Gastrocnemius medialis (tissue), 4 donors: Measurements from ENCODE around the gene TAF11L14. TPM values are rescaled to one million over a fixed set of nuclear protein-coding genes. Genes with fewer than 3 reads are reported as not detected.

ENCODE experiments used
- ATAC-seq, 2 donors: fragments of 150-250 bp; one replicate each; pipeline ENCODE4 v1.9.1; 2016
- DNase-seq, 2 donors: peaks; one replicate each; pipeline ENCODE4 v3.0.0-alpha.2; 2019
- H3K27ac ChIP-seq, 4 donors: fragments of 200-600 bp; sonication (generic); 1 replicate in 1 of 4; 2 replicates in 3 of 4; pipeline ENCODE4 v1.5.1; 2016 to 2018; ENCODE audit warnings: mild to moderate bottlenecking in 2 of 4, moderate library complexity in 1 of 4
- H3K27me3 ChIP-seq, 3 donors: fragments of 200-600 bp; sonication (generic) in 2 of 3; 1 replicate in 1 of 3; 2 replicates in 2 of 3; pipeline versions ENCODE4 v1.5.1 to v1.6.0; 2016 to 2019; ENCODE audit warnings: mild to moderate bottlenecking in 1 of 3, moderate library complexity in 1 of 3
- H3K36me3 ChIP-seq, 2 donors: fragments of 200-600 bp; sonication (generic) in 1 of 2; one replicate each; pipeline ENCODE4 v1.5.1; 2017 to 2018
- H3K4me1 ChIP-seq, 2 donors: fragments of 200-600 bp; sonication (generic) in 1 of 2; one replicate each; pipeline ENCODE4 v1.5.1; 2016 to 2017; ENCODE audit warnings: mild to moderate bottlenecking in 2 of 2
- H3K4me3 ChIP-seq, 4 donors: fragments of 200-600 bp; sonication (generic) in 3 of 4; 1 replicate in 1 of 4; 2 replicates in 3 of 4; pipeline ENCODE4 v1.5.1; 2016 to 2019; ENCODE audit warnings: mild to moderate bottlenecking in 2 of 4
- H3K9me3 ChIP-seq, 3 donors: fragments of 200-600 bp; sonication (generic) in 2 of 3; 1 replicate in 1 of 3; 2 replicates in 2 of 3; pipeline ENCODE4 v1.5.1; 2016 to 2019
- POLR2A ChIP-seq, 2 donors: fragments of 450-650 bp; IDR thresholded peaks; one replicate each; pipeline ENCODE4 v1.6.1; 2017; ENCODE audit warnings: antibody characterized with exemption in 2 of 2, mild to moderate bottlenecking in 2 of 2, moderate library complexity in 2 of 2
- in situ Hi-C, 4 donors: fragments of 200-750 bp; cut with MboI; loops; one replicate each; pipeline versions ENCODE4 v1.15.0 to v1.8.0; 2017; ENCODE audit warnings: low sequenced_read_pairs in 4 of 4
- intact Hi-C: fragments of 100-400 bp; cut with DNase I; formaldehyde crosslinking; loops from one replicate; pipeline ENCODE4 v1.15.1; 2023; ENCODE audit warnings: low total_unique reads
- total RNA-seq, 4 donors: library from RNA; depleted of rRNA; stranded (reverse); fragments of >200 nt; gene quantifications; one replicate each; pipeline versions ENCODE4 v1.1.0 to v1.2.3, GENCODE V29; 2016
- TF ChIP-seq, protein P1 (sequence below), 5 experiments: fragments of 450-650 bp in 3 of 5; fragments of 200-600 bp in 2 of 5; sonication (generic) in 2 of 5; IDR thresholded peaks in 4 of 5; conservative IDR thresholded peaks in 1 of 5; 1 replicate in 4 of 5; 2 replicates in 1 of 5; pipeline ENCODE4 v1.5.1; 2016 to 2019; ENCODE audit warnings: antibody characterized with exemption in 5 of 5, mild to moderate bottlenecking in 3 of 5, moderate library complexity in 3 of 5

TAF11L14 gene
- total RNA-seq, 4 donors from 2014 or later = not detected

DNA sequence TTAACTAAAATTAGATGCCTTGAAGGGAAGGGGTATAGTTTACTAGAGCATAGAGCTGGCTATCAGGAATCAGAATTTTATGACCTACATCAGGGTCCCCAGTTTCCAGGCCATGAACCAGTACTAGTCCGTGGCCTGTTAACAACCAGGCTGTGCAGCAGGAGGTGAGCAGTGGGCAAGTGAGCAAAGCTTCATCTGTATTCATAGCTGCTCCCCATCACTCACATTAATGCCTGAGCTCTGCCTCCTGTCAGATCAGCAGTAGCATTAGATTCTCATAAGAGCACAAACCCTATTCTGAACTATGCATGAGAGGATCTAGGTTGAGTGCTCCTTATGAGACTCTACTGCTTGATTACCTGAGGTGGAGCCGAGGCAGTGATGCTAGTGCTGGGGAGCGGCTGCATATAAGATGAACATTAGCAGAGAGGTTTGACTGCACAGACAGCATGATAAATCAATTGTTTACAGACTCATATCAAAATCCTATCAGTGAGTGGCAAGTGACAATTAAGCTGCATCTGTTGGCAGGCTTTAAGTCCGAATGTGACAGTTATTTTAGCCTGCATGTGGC is 44.6 kb downstream of the TAF11L14 start:
- Histone ChIP-seq H3K4me1 (no peaks in the 10 kb centered on the region), H3K9me3 (no peaks in the 10 kb centered on the region), H3K4me3 (no peak overlapping the region), H3K27me3 (no peaks in the 10 kb centered on the region), H3K36me3 (no peaks in the 10 kb centered on the region), H3K27ac (no peak overlapping the region)
- in situ Hi-C loops = no loop called here
- ATAC-seq (no peak), DNase-seq (no peak)
- no peak for TF ChIP-seq POLR2A (IDR thresholded peaks at IDR 0.05)
- TF ChIP-seq, protein P1, sequence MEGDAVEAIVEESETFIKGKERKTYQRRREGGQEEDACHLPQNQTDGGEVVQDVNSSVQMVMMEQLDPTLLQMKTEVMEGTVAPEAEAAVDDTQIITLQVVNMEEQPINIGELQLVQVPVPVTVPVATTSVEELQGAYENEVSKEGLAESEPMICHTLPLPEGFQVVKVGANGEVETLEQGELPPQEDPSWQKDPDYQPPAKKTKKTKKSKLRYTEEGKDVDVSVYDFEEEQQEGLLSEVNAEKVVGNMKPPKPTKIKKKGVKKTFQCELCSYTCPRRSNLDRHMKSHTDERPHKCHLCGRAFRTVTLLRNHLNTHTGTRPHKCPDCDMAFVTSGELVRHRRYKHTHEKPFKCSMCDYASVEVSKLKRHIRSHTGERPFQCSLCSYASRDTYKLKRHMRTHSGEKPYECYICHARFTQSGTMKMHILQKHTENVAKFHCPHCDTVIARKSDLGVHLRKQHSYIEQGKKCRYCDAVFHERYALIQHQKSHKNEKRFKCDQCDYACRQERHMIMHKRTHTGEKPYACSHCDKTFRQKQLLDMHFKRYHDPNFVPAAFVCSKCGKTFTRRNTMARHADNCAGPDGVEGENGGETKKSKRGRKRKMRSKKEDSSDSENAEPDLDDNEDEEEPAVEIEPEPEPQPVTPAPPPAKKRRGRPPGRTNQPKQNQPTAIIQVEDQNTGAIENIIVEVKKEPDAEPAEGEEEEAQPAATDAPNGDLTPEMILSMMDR (IDR thresholded peaks at IDR 0.05 in 4 of 5, conservative IDR thresholded peaks at IDR 0.05 in 1 of 5) = no peak
- intact Hi-C loops = no loop called here

DNA sequence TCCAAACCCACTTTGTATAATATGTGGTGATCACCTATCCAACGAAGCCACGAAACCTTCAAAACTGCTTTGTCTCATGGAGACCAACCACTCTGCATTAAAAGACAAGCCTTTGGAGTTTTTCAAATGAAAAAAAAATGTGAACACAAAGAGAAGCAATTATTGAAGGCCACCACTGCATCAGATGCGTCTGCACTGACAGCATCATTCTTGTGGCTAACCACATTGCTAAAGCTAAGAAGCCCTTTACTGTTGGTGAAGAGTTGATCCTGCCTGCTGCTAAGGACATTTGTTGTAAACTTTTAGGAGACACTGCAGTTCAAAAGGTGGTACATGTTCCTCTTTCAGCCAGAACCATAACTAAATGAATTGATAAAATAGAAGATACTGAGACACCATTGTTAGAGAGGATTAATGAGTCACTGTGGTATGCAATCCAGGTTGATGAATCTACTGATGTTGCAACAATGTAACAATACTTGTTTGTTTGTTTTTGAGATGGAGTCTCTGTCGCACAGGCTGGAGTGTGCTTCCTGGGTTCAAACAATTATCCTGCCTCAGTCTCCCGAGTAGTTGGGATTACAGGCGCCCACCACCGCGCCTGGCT is 45.4 kb downstream of the TAF11L14 start:
- no peak for TF ChIP-seq POLR2A (IDR thresholded peaks at IDR 0.05)
- TF ChIP-seq, protein P1 (IDR thresholded peaks at IDR 0.05 in 4 of 5, conservative IDR thresholded peaks at IDR 0.05 in 1 of 5) = no peak
- Histone ChIP-seq H3K4me3 (no peak overlapping the region), H3K27me3 (no peaks in the 10 kb centered on the region), H3K9me3 (no peaks in the 10 kb centered on the region), H3K36me3 (no peaks in the 10 kb centered on the region), H3K4me1 (no peaks in the 10 kb centered on the region), H3K27ac (no peak overlapping the region)
- in situ Hi-C loops = no loop called here
- intact Hi-C loops = no loop called here
- DNase-seq (no peak), ATAC-seq (no peak)

DNA sequence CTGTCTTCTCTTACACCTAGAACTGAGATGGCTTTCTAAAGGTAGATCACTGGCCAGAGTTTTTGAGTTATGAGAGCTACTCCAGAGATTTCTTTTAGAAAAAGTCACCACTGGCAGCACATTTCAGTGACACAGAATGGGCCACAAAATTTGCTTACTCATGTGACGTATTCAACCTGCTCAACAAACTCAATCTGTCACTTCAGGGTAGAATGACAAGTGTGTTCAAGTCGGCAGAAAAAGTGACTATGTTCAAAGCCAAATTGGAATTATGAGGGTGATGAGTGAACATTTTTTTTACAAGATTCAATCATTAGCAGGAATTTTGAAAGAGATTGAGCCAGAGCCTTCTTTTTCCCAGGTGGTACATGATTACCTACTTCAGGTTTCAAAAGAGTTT is 46.5 kb downstream of the TAF11L14 start:
- Histone ChIP-seq H3K4me3 (no peak overlapping the region), H3K4me1 (no peaks in the 10 kb centered on the region), H3K27me3 (no peaks in the 10 kb centered on the region), H3K36me3 (no peaks in the 10 kb centered on the region), H3K27ac (no peak overlapping the region), H3K9me3 (no peaks in the 10 kb centered on the region)
- TF ChIP-seq, protein P1 (IDR thresholded peaks at IDR 0.05 in 4 of 5, conservative IDR thresholded peaks at IDR 0.05 in 1 of 5) = no peak
- TF ChIP-seq POLR2A (IDR thresholded peaks at IDR 0.05) = no peak
- intact Hi-C loops (no loop called here), in situ Hi-C loops (no loop called here)
- DNase-seq (no peak), ATAC-seq (no peak)

Other genes with a start within 250 kb of the TAF11L14 start
- not detected for gene TAF11L2, start 136.2 kb upstream of the TAF11L14 start, total RNA-seq
- gene TAF11L3, start 116.1 kb upstream of the TAF11L14 start, total RNA-seq = not detected
- not detected for gene TAF11L4, start 112.7 kb upstream of the TAF11L14 start, total RNA-seq
- gene TAF11L5, start 109.2 kb upstream of the TAF11L14 start, total RNA-seq = not detected
- not detected for gene TAF11L6, start 105.8 kb upstream of the TAF11L14 start, total RNA-seq
- gene TAF11L7, start 48.7 kb upstream of the TAF11L14 start, total RNA-seq = not detected
- not detected for gene TAF11L8, start 43.5 kb upstream of the TAF11L14 start, total RNA-seq
- not detected for gene TAF11L9, start 40.1 kb upstream of the TAF11L14 start, total RNA-seq
- gene TAF11L10, start 36.6 kb upstream of the TAF11L14 start, total RNA-seq = not detected
- not detected for gene TAF11L11, start 30.3 kb upstream of the TAF11L14 start, total RNA-seq
- gene TAF11L12, start 24.1 kb upstream of the TAF11L14 start, total RNA-seq = not detected
- not detected for gene TAF11L13, start 2.4 kb upstream of the TAF11L14 start, total RNA-seq